Thyroid gland (tissue), 4 donors: Measurements from ENCODE around the gene NR2C2. TPM values are rescaled to one million over a fixed set of nuclear protein-coding genes. Genes with fewer than 3 reads are reported as not detected.

ENCODE experiments used
- DNase-seq, 2 donors: peaks; one replicate each; pipeline ENCODE4 v3.0.0-alpha.2; 2019
- H3K27ac ChIP-seq, 3 donors: fragments of 200-600 bp; sonication (generic); 1 replicate in 2 of 3; 2 replicates in 1 of 3; pipeline ENCODE4 v1.5.1; 2016 to 2019; ENCODE audit warnings: mild to moderate bottlenecking in 1 of 3, moderate library complexity in 1 of 3
- H3K27me3 ChIP-seq: fragments of 200-600 bp; sonication (generic); one replicate; pipeline ENCODE4 v1.5.1; 2019
- H3K36me3 ChIP-seq, 2 donors: fragments of 200-600 bp; sonication (generic); one replicate each; pipeline ENCODE4 v1.5.1; 2016 to 2019
- H3K4me1 ChIP-seq, 2 donors: fragments of 200-600 bp; sonication (generic); one replicate each; pipeline ENCODE4 v1.5.1; 2017 to 2019
- H3K4me3 ChIP-seq, 3 donors: fragments of 200-600 bp; sonication (generic); replicated peaks in 1 of 3; 1 replicate in 2 of 3; 2 replicates in 1 of 3; pipeline ENCODE4 v1.5.1; 2016; ENCODE audit warnings: mild to moderate bottlenecking in 1 of 3
- H3K9me3 ChIP-seq: fragments of 200-600 bp; sonication (generic); one replicate; pipeline ENCODE4 v1.5.1; 2017
- POLR2A ChIP-seq, 2 donors: fragments of 450-650 bp; IDR thresholded peaks; one replicate each; pipeline ENCODE4 v1.6.1; 2017; ENCODE audit warnings: antibody characterized with exemption in 2 of 2, mild to moderate bottlenecking in 2 of 2, moderate library complexity in 1 of 2
- WGBS, 2 donors: methylation state at CpG; one replicate each; pipeline ENCODE4 v1.1.5; 2017; 5-methylcytosine and 5-hydroxymethylcytosine counted together
- intact Hi-C: fragments of 100-400 bp; cut with DNase I; formaldehyde crosslinking; loops from one replicate; pipeline ENCODE4 v1.15.1; 2023
- total RNA-seq, 4 donors: library from RNA; depleted of rRNA; stranded (reverse); fragments of >200 nt; gene quantifications; one replicate each; pipeline ENCODE4 v1.2.3, GENCODE V29; 2016
- TF ChIP-seq, protein P1 (sequence below), 6 experiments: fragments of 200-600 bp in 3 of 6; fragments of 450-650 bp in 3 of 6; sonication (generic) in 3 of 6; IDR thresholded peaks; one replicate each; pipeline ENCODE4 v1.5.1; 2016 to 2019; ENCODE audit warnings: antibody characterized with exemption in 6 of 6, mild to moderate bottlenecking in 2 of 6, inconsistent platforms in 1 of 6, moderate library complexity in 1 of 6

Gene NR2C2
- total RNA-seq, 4 donors from 2014 or later, result 55.1 to 97.8 (median 60.0) TPM

- Histone ChIP-seq H3K36me3 (peaks cover 54 to 75% of the 10 kb centered on the region in 2 donors), H3K27me3 (no peaks in the 10 kb centered on the region), H3K9me3 (no peaks in the 10 kb centered on the region), H3K4me3 (no peak overlapping the region), H3K4me1 (peaks cover 3 to 6% of the 10 kb centered on the region in 2 donors), H3K27ac (no peak overlapping the region)
- WGBS, 2 donors, result 78 to 91% methylated on average over 3 of the region's 3 CpGs
- TF ChIP-seq, protein P1, sequence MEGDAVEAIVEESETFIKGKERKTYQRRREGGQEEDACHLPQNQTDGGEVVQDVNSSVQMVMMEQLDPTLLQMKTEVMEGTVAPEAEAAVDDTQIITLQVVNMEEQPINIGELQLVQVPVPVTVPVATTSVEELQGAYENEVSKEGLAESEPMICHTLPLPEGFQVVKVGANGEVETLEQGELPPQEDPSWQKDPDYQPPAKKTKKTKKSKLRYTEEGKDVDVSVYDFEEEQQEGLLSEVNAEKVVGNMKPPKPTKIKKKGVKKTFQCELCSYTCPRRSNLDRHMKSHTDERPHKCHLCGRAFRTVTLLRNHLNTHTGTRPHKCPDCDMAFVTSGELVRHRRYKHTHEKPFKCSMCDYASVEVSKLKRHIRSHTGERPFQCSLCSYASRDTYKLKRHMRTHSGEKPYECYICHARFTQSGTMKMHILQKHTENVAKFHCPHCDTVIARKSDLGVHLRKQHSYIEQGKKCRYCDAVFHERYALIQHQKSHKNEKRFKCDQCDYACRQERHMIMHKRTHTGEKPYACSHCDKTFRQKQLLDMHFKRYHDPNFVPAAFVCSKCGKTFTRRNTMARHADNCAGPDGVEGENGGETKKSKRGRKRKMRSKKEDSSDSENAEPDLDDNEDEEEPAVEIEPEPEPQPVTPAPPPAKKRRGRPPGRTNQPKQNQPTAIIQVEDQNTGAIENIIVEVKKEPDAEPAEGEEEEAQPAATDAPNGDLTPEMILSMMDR (IDR thresholded peaks at IDR 0.05), result no peak
- TF ChIP-seq POLR2A (IDR thresholded peaks at IDR 0.05), result no peak
- no peak for DNase-seq
- intact Hi-C loops, result no loop called here
Observed at GRCh38 chr3:15033103-15033502, 85.7 kb downstream of the NR2C2 start.

- Histone ChIP-seq H3K4me3 (no peak overlapping the region), H3K9me3 (no peaks in the 10 kb centered on the region), H3K27ac (peak overlapping the region in 2 of 3 donors; percentile 45 to 52), H3K36me3 (peaks cover 26 to 52% of the 10 kb centered on the region in 2 donors), H3K4me1 (peaks cover 24 to 30% of the 10 kb centered on the region in 2 donors), H3K27me3 (no peaks in the 10 kb centered on the region)
- TF ChIP-seq, protein P1 (IDR thresholded peaks at IDR 0.05), result no peak
- no peak for TF ChIP-seq POLR2A (IDR thresholded peaks at IDR 0.05)
- peak; percentile 63 to 72 for DNase-seq
- 38 to 45% methylated on average over 6 of the region's 6 CpGs for WGBS, 2 donors
- intact Hi-C loops, result no loop called here
Observed at GRCh38 chr3:15038306-15038705, 90.9 kb downstream of the NR2C2 start.

- Histone ChIP-seq H3K27me3 (no peaks in the 10 kb centered on the region), H3K36me3 (peaks cover 38 to 53% of the 10 kb centered on the region in 2 donors)
Observed at GRCh38 chr3:15040844-15041243, 93.5 kb downstream of the NR2C2 start.

DNA sequence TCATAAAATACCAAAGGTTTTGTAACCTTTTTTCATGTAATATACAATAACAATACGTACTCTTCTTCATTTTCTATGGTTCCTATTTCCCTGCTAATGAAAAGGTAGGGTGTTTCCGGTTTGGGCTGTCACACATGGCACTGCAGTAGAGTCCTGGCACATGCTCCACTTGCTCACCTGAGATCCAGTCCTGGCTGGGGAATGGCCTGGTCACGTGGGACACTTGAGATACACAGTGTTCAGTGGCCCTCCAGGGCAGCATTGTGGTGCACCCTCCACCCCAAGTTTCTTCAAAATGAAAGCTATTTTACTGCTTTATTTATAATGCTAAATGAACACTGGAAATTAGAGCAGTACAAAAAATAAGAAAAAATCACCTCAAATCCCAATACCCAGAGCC lies 94.6 kb downstream of the NR2C2 start:
- DNase-seq, result peak; percentile 71 to 78
- 65 to 74% methylated on average over 3 of the region's 3 CpGs for WGBS, 2 donors

More at GRCh38 chr3:15040844-15041243, 93.5 kb downstream of the NR2C2 start:
- intact Hi-C loops, result no loop called here
- Histone ChIP-seq H3K9me3 (no peaks in the 10 kb centered on the region), H3K4me1 (peaks cover 24 to 30% of the 10 kb centered on the region in 2 donors), H3K27ac (no peak overlapping the region), H3K4me3 (no peak overlapping the region)
- no peak for DNase-seq
- 85 to 90% methylated on average over 3 of the region's 3 CpGs for WGBS, 2 donors
- TF ChIP-seq, protein P1 (IDR thresholded peaks at IDR 0.05), result no peak
- TF ChIP-seq POLR2A (IDR thresholded peaks at IDR 0.05), result no peak

DNA sequence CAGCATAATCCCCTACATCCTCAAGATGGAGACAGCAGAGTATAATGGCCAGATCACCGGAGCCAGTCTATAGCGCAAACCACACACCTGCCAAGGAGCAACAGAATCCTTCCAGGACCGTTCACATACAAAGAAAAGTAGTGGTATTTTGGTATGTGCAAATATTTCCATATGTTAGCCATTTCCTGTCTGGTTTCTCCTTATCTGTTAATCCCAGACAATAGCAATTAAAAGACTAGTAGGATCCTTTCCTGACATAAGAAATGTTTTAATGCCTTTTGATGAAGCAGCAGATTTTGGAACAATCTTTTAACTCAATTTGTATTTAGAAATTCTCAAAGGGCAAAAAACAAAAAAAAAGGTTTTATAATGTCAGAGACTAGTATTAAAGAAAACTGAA lies 95.6 kb downstream of the NR2C2 start:
- no peak for DNase-seq
- 89% methylated on average over 3 of the region's 3 CpGs for WGBS, 2 donors
- Histone ChIP-seq H3K4me3 (no peak overlapping the region), H3K27me3 (no peaks in the 10 kb centered on the region), H3K27ac (no peak overlapping the region), H3K9me3 (no peaks in the 10 kb centered on the region), H3K36me3 (peaks cover 56 to 61% of the 10 kb centered on the region in 2 donors), H3K4me1 (peaks cover 20 to 28% of the 10 kb centered on the region in 2 donors)
- intact Hi-C loops, result no loop called here
- no peak for TF ChIP-seq POLR2A (IDR thresholded peaks at IDR 0.05)
- TF ChIP-seq, protein P1 (IDR thresholded peaks at IDR 0.05), result no peak

More for the DNA sequence above, 94.6 kb downstream of the NR2C2 start:
- intact Hi-C loops, result no loop called here
- Histone ChIP-seq H3K36me3 (peaks cover 47 to 55% of the 10 kb centered on the region in 2 donors), H3K27ac (no peak overlapping the region), H3K27me3 (no peaks in the 10 kb centered on the region), H3K9me3 (no peaks in the 10 kb centered on the region), H3K4me1 (peaks cover 24 to 30% of the 10 kb centered on the region in 2 donors), H3K4me3 (no peak overlapping the region)
- TF ChIP-seq, protein P1 (IDR thresholded peaks at IDR 0.05), result no peak
- no peak for TF ChIP-seq POLR2A (IDR thresholded peaks at IDR 0.05)
